Nucleus accumbens (tissue), 56 donors: ENCODE results near the gene SH3PXD2A.
A peak's percentile ranks its signal among the peaks of the same experiment; 100 is the strongest.
"Not testable (repeated sequence)": the region's sequence is repeated elsewhere in the genome, so short reads cannot be mapped to it uniquely, and the experiment has no call there.

Experiments used
- DNase-seq, 56 donors: peaks; one replicate each; lab custom pipeline; 2025; lab: John Stamatoyannopoulos, UW

Gene SH3PXD2A

GRCh38 chr10:103814626-103815370, 40.6 kb downstream of the SH3PXD2A start:
- no peak for DNase-seq

DNA sequence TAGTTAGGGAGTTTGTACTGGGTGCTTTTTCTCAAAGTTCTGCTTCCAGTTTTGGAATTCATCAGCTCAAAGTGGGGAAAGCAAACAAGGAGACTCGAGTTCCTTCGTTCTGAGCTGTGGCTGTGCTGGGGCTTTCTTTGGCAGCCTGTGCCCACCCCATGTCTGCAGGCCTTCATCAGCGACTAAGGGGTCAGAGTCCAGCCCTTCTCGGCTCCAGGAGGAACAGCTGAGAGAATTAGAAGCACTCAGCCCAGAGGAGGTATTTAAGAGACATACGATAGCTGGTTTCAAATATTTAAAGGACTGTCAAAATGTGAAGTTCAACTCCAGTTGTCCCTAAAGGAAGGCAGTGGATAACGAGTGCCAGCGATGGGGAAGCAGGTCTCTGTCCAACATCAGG, 41.3 kb downstream of the SH3PXD2A start:
- DNase-seq, result no peak

DNA sequence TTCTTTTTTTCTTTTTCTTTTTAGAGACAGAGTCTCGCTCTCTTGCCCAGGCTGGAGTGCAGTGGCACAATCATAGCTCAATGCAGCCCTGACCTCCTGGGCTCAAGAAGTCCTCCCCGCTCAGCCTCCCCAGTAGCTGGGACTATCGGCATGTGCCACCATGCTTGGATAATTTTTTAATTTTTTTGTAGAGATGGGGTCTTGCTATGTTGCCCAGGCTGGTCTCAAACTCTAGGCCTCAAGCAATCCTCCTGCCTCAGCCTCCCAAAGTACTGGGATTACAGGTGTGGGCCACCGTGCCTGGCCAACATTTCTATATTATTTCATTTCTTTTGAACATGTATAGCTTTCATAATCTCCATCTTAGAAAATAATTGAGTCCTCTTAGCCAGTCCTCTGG, 42.1 kb downstream of the SH3PXD2A start:
- DNase-seq, result not testable (repeated sequence)

DNA sequence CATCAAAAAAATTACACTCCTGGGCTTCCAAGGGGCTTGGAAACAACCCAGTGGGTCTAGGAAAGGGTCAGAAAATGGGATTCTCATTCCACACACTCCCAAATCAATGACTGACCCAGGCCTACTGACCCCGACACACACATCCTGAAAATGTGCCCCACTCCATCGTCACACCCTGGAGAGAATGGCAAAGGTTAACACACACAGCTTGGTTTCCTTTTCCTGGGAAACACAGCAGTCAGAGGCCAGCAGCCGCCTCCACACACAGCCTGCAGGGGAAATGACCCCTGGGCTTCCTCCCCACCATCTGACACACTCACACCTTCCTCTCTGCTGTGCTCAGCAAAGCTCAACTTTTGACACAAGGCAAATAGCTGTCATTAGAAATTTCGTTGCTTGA, 42.9 kb downstream of the SH3PXD2A start:
- DNase-seq, result no peak

DNA sequence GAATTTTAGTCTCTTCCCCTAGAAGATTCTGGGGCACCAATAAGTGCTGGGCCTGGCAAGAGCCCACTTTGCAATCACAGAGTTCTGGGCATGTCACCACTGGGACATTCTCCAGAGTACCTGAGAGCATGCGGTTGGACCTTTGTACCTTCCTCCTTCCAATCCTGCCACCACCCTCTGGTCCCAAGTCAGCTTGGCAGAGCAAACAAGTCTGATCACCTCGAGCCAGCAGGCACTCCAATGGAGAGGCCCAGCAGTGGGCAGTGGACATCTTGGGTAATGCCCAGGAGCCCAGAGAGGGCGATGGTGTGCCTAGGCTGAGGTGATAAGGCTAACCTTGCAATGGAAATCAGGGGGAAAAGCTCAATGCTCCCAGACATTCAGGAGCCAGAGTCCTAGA, 43.4 kb downstream of the SH3PXD2A start:
- no peak for DNase-seq

DNA sequence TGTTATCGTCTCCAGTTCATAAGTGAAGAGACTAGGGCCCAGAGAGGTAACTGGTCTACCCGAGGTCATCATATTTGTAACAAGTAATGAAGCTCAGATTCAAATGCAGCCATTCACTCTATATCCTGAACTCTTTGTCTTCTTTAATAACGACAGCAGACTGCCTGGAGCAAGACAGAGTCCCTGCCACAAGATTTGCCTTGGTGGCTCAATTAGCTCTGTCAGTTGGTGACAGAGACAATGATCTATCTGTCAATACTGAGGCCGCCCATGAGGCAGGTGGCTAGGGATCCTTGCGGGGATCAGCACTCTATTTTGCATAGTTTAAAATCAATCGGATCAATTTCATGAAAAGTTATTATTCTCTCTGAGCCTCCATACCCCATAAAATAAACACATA, 43.9 kb downstream of the SH3PXD2A start:
- no peak for DNase-seq

GRCh38 chr10:103808780-103809179, 46.6 kb downstream of the SH3PXD2A start:
- DNase-seq, result peak in 2 of 56 donors; percentile 5 to 8

DNA sequence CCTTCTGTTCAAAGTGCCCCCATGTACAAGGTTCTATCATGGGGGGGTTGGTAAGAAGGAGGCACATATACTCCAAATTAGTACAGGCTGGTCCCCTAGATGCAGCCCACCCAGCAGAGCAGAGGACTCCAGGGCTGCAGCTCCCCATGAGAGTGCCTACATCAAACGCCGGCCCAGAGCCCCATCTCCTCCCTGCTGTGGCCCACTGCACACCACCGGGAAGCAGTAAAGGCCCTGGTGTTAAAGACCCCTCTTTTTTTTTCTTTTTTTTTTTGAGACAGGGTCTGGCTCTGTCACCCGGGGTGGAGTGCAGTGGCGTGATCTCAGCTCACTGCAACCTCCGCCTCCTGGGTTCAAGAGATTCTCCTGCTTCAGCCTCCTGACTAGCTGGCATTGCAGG, 47.4 kb downstream of the SH3PXD2A start:
- DNase-seq, result no peak

DNA sequence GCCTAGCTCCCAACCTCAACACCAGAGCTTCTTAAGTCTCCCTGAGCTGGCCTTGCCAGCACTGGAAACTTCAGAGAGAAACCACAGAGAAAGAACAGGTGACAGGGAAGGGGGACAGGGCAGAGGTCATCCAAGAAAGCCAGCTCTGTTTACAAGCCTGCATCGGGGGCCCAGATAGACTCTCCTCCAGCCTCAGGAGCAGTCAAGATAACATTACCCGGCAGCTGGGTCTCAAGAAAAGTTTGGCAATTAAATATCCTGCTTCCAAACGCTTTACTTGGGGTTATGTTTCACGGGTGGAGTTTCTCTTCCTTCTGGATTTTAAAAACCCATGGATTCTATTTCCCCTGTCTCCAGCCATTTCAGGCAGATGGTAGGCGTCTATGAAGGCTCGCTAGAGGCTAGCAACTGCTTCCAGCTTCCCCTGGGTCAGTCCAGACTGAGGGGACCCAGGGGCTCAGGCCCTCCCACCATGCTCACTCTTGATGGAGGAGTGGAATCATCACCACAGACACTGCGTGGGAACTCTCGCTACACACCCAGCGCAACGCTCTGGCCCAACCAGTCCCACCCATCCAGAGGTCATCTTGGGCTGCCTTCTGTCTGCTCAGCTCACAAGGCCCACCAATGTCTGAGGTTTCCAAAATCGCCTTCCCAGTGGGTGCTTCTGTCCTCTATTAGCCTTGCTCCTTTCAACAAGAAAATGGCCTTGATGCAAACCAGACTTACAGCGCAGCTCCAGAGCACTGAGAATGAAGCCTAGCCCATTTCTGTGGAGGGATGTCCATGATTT, 48.8 kb downstream of the SH3PXD2A start:
- DNase-seq, result no peak

GRCh38 chr10:103805781-103806180, 49.6 kb downstream of the SH3PXD2A start:
- DNase-seq, result no peak

GRCh38 chr10:103804871-103805270, 50.5 kb downstream of the SH3PXD2A start:
- DNase-seq, result no peak

DNA sequence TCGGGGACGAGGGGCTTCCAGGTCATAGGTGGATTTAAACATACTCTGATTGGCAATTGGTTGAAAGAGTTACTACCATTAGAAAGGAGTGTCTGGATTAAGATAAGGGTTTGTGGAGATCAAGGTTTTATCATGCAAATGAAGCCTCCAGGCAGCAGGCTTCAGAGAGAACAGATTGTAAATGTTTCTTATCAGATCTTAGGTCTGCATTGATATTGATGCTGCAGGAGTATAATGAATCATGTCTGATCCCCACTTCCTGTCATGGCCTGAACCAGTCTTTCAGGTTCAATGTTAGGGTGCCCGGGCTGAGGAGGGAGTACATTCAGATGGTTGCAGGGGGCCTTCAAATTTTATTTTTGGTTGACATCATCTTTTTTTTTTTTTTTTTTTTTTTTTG, 51.4 kb downstream of the SH3PXD2A start:
- DNase-seq, result no peak

DNA sequence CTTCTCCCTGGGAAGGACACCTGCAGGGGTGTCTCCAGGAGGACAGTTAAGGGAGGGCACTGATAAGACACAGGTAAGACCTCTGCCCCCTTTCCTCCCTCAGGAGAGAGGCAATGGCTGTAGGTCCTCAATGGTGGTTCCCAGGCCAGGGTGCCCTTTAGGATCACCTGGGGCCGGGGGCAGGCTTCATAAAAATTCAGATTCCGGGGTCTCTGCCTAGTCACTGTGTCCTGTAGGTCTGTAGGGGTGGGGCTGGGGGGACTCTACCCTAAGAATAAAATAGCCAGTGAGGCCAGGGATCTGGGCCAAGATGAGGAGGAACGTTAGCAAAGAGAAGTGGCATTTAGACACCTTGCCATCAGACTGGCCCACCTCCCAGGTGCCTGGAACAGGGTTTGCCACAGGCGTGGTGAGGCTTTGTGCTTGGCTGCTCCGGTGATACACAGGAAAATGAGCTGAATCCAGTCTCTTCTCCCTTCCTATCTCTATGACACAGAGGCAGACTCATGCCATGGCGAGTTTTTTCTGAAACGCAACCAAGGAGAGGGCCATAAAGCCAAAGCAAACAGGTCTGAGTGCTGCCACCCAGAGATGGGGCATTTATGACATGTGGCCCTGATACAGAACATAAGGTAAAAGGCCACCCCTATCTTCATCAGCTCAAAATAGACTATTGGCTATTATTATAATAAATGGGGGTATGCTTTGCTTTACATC, 52.6 kb downstream of the SH3PXD2A start:
- no peak for DNase-seq

DNA sequence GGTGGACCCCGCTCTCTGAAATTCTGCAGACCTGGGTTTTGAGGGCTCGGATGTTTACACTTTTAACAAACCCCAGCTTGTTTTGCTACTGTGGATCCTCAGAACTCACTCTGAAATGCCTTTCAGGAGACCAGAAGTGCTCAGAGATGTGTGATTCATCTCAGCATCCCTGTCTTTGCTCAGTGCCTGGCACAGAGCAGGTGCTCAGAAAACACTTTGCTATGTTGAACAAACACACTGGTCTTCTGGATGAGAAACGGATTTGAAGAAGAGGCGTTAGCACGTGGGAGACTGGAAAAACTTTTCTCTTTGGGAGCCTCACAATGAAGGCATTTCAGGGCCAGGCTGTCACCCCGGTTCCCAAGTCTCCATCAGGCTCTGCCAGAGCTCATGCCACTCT, 53.3 kb downstream of the SH3PXD2A start:
- DNase-seq, result no peak

GRCh38 chr10:103800789-103801540, 54.4 kb downstream of the SH3PXD2A start:
- no peak for DNase-seq

DNA sequence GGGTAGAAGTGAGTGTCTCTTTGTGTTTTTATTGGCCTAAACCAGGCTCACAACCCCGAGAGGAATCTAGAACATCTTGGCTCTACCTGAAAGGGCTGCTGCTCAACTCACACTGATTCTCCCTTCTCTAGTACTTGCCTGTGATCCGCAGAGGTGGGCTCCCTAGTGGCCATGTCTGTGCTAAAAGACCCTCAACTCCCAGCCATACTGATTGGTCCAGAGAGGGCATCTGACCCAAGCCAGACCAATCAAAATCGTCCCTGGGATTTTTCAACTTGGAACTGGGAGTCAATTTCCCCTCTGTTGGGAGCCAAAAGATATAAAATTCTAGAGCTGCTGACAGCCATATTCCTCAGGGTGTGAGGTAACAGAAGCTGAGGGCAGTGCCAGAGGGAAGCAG, 55.3 kb downstream of the SH3PXD2A start:
- no peak for DNase-seq

GRCh38 chr10:103799341-103799740, 56.0 kb downstream of the SH3PXD2A start:
- no peak for DNase-seq

DNA sequence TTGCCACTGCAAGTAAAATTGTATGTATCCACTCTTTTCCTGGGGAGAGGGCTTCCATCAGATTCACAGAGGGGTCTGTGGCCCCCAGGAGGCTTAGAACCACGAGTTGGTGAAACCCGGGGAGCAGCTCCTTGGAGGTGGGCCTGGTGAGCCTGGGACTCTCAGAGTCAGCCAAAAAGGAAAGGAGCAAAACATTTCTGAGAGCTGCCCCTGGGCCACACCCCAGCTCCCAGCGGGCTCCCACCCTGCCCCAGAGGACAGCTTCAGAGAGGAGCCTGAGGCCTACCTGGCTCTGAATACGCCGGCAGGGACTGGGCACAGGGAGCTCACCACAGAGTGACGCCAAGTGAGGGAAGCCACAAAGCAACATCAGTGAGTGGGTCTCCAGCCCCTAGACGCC, 56.9 kb downstream of the SH3PXD2A start:
- no peak for DNase-seq

DNA sequence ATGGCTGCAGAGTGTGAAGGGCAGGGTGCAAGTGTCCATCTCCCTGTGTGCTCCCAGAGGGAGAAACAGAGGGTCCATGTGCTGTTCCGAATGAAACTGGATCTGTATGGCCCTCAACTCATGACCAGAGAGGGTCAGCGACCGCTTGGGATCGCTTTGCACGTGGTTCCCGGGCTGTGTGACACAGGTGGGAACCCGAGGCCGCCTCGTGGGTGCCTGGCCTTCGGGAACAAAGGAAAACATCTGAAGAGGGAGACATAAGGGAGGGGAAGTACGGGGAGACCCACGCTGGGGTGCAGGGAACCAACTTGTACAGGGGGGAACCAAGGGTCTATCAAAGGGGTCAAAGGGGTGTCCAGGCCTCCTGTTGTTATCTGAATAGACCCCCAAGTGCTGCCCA, 57.5 kb downstream of the SH3PXD2A start:
- no peak for DNase-seq

- DNase-seq, result no peak
Observed at GRCh38 chr10:103795634-103796270, 59.6 kb downstream of the SH3PXD2A start.
